ENCODE measurements around the gene PPFIA3.
A peak's percentile ranks its signal among the peaks of the same experiment; 100 is the strongest.

Gene PPFIA3

GRCh38 chr19:49111218-49111998 lies 7.9 kb upstream of the PPFIA3 start:
- no peaks in the 10 kb centered on the region; the same call in 1 of the 2 replicates for H3K36me3 ChIP-seq (replicated peaks; ENCODE audit: insufficient read depth, low read length)
- H3K27ac ChIP-seq (ENCODE audit: low read length) = no peak overlapping the region
- no peak overlapping the region for H3K9ac ChIP-seq (ENCODE audit: low read length)
- H3K4me3 ChIP-seq (ENCODE audit: low read length) = no peak overlapping the region
- no peaks in the 10 kb centered on the region; the same call in 1 of the 2 replicates for H3K79me2 ChIP-seq (ENCODE audit: low read length)
- DNase-seq = no peak
- H3K9me3 ChIP-seq (replicated peaks; ENCODE audit: insufficient read depth, low read length) = no peaks in the 10 kb centered on the region
- H3K4me2 ChIP-seq (ENCODE audit: low read depth, low read length) = no peak overlapping the region
- H2AFZ ChIP-seq (ENCODE audit: low read length) = no peak overlapping the region
- H3K9me2 ChIP-seq (replicated peaks; ENCODE audit: insufficient read depth, low read length) = no peaks in the 10 kb centered on the region
- no peaks in the 10 kb centered on the region for H3K27me3 ChIP-seq (replicated peaks; ENCODE audit: insufficient read depth, low read length)
- no peak for TF ChIP-seq EZH2phosphoT487 (IDR thresholded peaks at IDR 0.05; ENCODE audit: low read length)
- H4K20me1 ChIP-seq (ENCODE audit: insufficient read depth, low read length) = no peaks in the 10 kb centered on the region
- peaks cover 8% of the 10 kb centered on the region; the same call in 1 of the 2 replicates for H3F3A ChIP-seq (ENCODE audit: insufficient read depth, low read length)
- H3K4me1 ChIP-seq (ENCODE audit: low read length) = 0 out of 2 replicates have a peak, but pooled peaks cover 4% of the 10 kb centered on the region

GRCh38 chr19:49113762-49114629 lies 5.3 kb upstream of the PPFIA3 start, which contains the start of gene LIN7B:
LIN7B (plus strand) TSS chr19:49114370; CDS start chr19:49114405, 35 bp downstream.
- Histone ChIP-seq H3K9me2 (replicated peaks; ENCODE audit: insufficient read depth, low read length) (no peaks in the 10 kb centered on the region), H3K27ac (ENCODE audit: low read length) (no peak within 1 kb of the TSS), H2AFZ (ENCODE audit: low read length) (peak within 1 kb of the TSS; percentile 95), H3K4me3 (ENCODE audit: low read length) (peak within 1 kb of the TSS; percentile 77), H3K4me1 (ENCODE audit: low read length) (peaks cover 10% of the 10 kb centered on the region), H3K9me3 (replicated peaks; ENCODE audit: insufficient read depth, low read length) (no peaks in the 10 kb centered on the region), H4K20me1 (ENCODE audit: insufficient read depth, low read length) (no peaks in the 10 kb centered on the region), H3K9ac (ENCODE audit: low read length) (peak within 1 kb of the TSS; percentile 42; the same call in 1 of the 2 replicates), H3K4me2 (ENCODE audit: low read depth, low read length) (peak within 1 kb of the TSS; percentile 97), H3K27me3 (replicated peaks; ENCODE audit: insufficient read depth, low read length) (no peaks in the 10 kb centered on the region), H3K36me3 (replicated peaks; ENCODE audit: insufficient read depth, low read length) (no peaks in the 10 kb centered on the region), H3K79me2 (ENCODE audit: low read length) (no peaks in the 10 kb centered on the region), H3F3A (ENCODE audit: insufficient read depth, low read length) (peaks cover 3% of the 10 kb centered on the region; the same call in 1 of the 2 replicates)
- peak; percentile 37 for TF ChIP-seq CTCF (IDR thresholded peaks at IDR 0.05; ENCODE audit: low read length)
- no peak for TF ChIP-seq EZH2 (optimal IDR thresholded peaks at IDR 0.05; ENCODE audit: low read depth, low read length)
- peak; percentile 76 for DNase-seq

- DNase-seq = no peak
- H3K4me1 ChIP-seq (ENCODE audit: low read length) = peaks cover 10% of the 10 kb centered on the region
- H2AFZ ChIP-seq (ENCODE audit: low read length) = peak overlapping the region; percentile 95
Measured at GRCh38 chr19:49114630-49115363, 4.5 kb upstream of the PPFIA3 start.

More at GRCh38 chr19:49114630-49115363, 4.5 kb upstream of the PPFIA3 start:
- H3K27me3 ChIP-seq (replicated peaks; ENCODE audit: insufficient read depth, low read length) = peaks cover 3% of the 10 kb centered on the region
- no peak for TF ChIP-seq CTCF (IDR thresholded peaks at IDR 0.05; ENCODE audit: low read length)
- no peak for TF ChIP-seq EZH2phosphoT487 (IDR thresholded peaks at IDR 0.05; ENCODE audit: low read length)
- TF ChIP-seq EZH2 (optimal IDR thresholded peaks at IDR 0.05; ENCODE audit: low read depth, low read length) = no peak
- H3K79me2 ChIP-seq (ENCODE audit: low read length) = no peaks in the 10 kb centered on the region
- peak overlapping the region; percentile 97 for H3K4me2 ChIP-seq (ENCODE audit: low read depth, low read length)
- peak overlapping the region; percentile 77 for H3K4me3 ChIP-seq (ENCODE audit: low read length)
- peak overlapping the region; percentile 42; the same call in 1 of the 2 replicates for H3K9ac ChIP-seq (ENCODE audit: low read length)
- no peaks in the 10 kb centered on the region for H3F3A ChIP-seq (ENCODE audit: insufficient read depth, low read length)
- no peaks in the 10 kb centered on the region for H3K9me3 ChIP-seq (replicated peaks; ENCODE audit: insufficient read depth, low read length)
- H3K27ac ChIP-seq (ENCODE audit: low read length) = no peak overlapping the region
- no peaks in the 10 kb centered on the region for H3K36me3 ChIP-seq (replicated peaks; ENCODE audit: insufficient read depth, low read length)
- no peaks in the 10 kb centered on the region for H3K9me2 ChIP-seq (replicated peaks; ENCODE audit: insufficient read depth, low read length)
- H4K20me1 ChIP-seq (ENCODE audit: insufficient read depth, low read length) = no peaks in the 10 kb centered on the region
